ENCODE results near the gene FANCC. TPM values are rescaled to one million over a fixed set of nuclear protein-coding genes. Genes with fewer than 3 reads are reported as not detected.
A peak's percentile ranks its signal among the peaks of the same experiment; 100 is the strongest.

FANCC gene
- 10 to 100 TPM in 1 of 2 donors, 1 to 10 TPM in 1; 7.5 to 12.5 TPM for total RNA-seq

DNA sequence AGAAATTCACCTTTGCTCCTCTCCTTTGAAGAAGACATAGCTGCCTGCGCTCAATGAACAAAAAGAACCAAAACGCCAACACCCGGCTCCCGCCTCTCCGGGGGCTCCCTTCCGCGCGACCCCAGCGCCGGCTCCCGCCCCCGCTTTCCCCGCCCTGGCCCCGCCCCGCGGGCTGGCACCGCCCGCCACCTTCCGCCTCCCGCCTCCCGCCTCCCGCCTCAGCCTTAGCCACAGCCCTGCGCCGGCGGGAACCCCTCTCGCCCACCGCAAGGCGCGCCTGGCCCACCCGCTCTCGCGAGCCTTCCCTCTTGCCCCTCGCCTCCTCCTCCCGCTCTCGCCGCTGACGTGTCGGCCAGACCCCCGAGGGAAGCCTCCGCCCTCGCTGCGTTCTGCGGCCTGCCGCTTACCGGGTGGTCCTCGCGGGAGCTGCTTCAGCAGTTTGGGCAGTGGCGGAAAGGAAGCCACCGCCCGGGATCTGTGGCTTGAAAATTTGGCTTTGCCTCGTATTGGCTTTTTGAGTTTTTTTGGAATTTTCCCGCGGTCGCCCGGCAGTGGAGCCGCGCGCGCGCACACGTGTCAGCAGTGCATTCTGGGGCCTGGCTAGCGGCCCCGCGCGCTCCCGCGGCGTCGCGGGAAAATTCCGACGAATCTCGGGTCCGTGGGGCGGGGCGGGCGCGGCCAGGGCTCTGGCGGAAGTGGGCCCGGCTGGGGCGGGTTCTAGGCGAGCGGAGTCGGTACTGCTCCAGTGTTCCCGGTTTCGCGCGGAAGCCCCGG is at the start of gene FANCC:
Gene FANCC, minus strand, starts transcription at position 591 of the 774 bp plus-strand sequence. CDS start 68,418 bp downstream, outside the sequence.
- H3K4me3 ChIP-seq = peak within 1 kb of the TSS; percentile 80 to 91
- peak within 1 kb of the TSS; percentile 64 to 97 (median 95) for H3K27ac ChIP-seq
- ATAC-seq = peak; percentile 91
- 0 to 3% methylated on average over 15 to 76 of the region's 89 CpGs for WGBS, 2 donors
- TF ChIP-seq CTCF (IDR thresholded peaks at IDR 0.05) = no peak
- TF ChIP-seq POLR2A (IDR thresholded peaks at IDR 0.05) = peak in 1 of 3 donors; percentile 21
- H3K36me3 ChIP-seq (replicated peaks in 1 of 2; ENCODE audit: insufficient read depth in 1 of 2, low read depth in 2 of 2) = no peaks in the 10 kb centered on the region
- intact Hi-C loops (cut with DNase I) = no loop called here
- DNase-seq = peak; percentile 87 to 93 (median 90)
- H3K4me1 ChIP-seq = peaks cover 15% of the 10 kb centered on the region
- H3K9me3 ChIP-seq = no peaks in the 10 kb centered on the region
- H3K27me3 ChIP-seq = no peaks in the 10 kb centered on the region

DNA sequence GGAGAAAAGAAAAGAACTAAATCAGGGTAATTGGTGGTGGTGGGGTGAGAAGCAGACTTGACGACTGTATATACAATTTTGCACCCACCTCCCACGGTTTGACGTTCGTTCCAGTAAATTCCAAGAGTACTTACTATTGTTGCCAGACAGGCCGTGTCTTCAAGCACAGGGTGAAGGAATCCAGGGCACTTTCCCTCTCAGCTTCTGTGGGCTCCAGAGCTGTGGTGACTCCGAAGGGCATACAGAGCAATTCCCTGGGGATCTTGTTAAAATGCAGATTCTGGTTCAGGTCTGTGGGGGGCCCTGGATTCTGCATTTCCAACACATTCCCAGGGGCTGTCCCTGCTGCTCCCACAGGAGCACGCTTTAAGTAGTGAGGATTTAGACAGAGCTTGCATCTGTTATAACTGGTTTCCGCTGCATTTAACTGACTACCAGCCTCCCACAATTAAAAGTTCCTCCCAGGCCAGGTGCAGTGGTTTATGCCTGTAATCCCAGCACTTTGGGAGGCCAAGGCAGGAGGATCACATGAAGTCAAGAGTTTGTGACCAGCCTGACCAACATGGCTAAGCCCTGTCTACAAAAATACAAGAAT is 49.3 kb upstream of the FANCC start:
- H3K4me1 ChIP-seq = peaks cover 9% of the 10 kb centered on the region
- TF ChIP-seq CTCF (IDR thresholded peaks at IDR 0.05) (no peak), POLR2A (IDR thresholded peaks at IDR 0.05) (no peak)
- H3K9me3 ChIP-seq = no peaks in the 10 kb centered on the region
- H3K27me3 ChIP-seq = no peaks in the 10 kb centered on the region
- intact Hi-C loops (cut with DNase I) = no loop called here
- no peaks in the 10 kb centered on the region for H3K36me3 ChIP-seq (replicated peaks in 1 of 2; ENCODE audit: insufficient read depth in 1 of 2, low read depth in 2 of 2)
- no peak overlapping the region for H3K27ac ChIP-seq
- no peak overlapping the region for H3K4me3 ChIP-seq
- DNase-seq (no peak), ATAC-seq (no peak)
- WGBS, 2 donors = 81 to 87% methylated on average over 8 of the region's 8 CpGs

GRCh38 chr9:95365766-95366165 is 48.3 kb upstream of the FANCC start:
- H3K36me3 ChIP-seq (replicated peaks in 1 of 2; ENCODE audit: insufficient read depth in 1 of 2, low read depth in 2 of 2) = no peaks in the 10 kb centered on the region
- TF ChIP-seq CTCF (IDR thresholded peaks at IDR 0.05) = no peak
- TF ChIP-seq POLR2A (IDR thresholded peaks at IDR 0.05) = no peak
- no peak for ATAC-seq
- no peak for DNase-seq
- H3K27me3 ChIP-seq = no peaks in the 10 kb centered on the region
- no peak overlapping the region for H3K4me3 ChIP-seq
- intact Hi-C loops (cut with DNase I) = no loop called here
- peaks cover 9% of the 10 kb centered on the region for H3K4me1 ChIP-seq
- H3K9me3 ChIP-seq = no peaks in the 10 kb centered on the region
- H3K27ac ChIP-seq = no peak overlapping the region
- WGBS, 2 donors = 79 to 90% methylated on average over 4 of the region's 4 CpGs

DNA sequence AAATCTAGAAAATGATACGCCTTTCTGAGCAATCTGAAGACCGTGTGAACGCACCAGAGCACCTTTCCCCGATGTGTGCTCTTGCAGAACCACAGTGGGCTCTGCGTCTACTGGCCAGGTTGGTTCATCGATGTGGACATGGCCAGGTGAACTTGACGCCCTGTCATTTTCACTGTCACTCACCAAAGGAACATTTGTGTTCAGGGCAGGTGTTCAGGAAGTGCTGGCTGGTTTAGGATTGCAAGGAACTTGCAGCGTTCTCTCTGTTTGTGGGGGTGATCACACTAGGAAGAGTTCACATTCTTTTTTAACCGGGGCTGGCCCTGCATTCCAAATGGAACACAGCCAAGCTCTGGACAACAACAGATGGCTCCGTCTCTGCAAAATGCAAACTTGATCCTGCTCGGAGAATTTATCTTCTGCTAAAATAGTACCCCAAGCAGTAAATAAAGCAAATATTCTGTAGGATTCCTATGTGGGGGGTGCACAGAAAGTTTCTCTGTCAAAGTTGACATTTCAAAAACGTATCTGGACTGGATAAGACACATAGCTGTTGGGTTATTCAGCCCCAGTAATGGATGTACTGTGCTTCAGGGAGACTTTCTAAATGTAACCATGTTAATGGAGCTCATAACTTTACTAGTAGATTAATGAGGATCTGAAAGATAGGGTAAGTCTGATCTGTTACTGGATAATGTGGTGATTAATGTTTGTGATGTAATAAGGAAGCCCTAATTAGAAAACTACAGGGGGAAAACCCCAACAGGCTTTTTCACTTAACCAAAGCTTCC is 45.7 kb upstream of the FANCC start:
- ATAC-seq (peak; percentile 33), DNase-seq (peak in 2 of 4 donors; percentile 20 to 48)
- peaks cover 9% of the 10 kb centered on the region for H3K4me1 ChIP-seq
- H3K27me3 ChIP-seq = no peaks in the 10 kb centered on the region
- no peaks in the 10 kb centered on the region for H3K9me3 ChIP-seq
- intact Hi-C loops (cut with DNase I) = no loop called here
- TF ChIP-seq POLR2A (IDR thresholded peaks at IDR 0.05) = no peak
- no peak for TF ChIP-seq CTCF (IDR thresholded peaks at IDR 0.05)
- no peak overlapping the region for H3K4me3 ChIP-seq
- 15 to 21% methylated on average over 12 of the region's 12 CpGs for WGBS, 2 donors
- H3K36me3 ChIP-seq (replicated peaks in 1 of 2; ENCODE audit: insufficient read depth in 1 of 2, low read depth in 2 of 2) = no peaks in the 10 kb centered on the region
- H3K27ac ChIP-seq = no peak overlapping the region

Data from body of pancreas (tissue), 4 donors.